Transverse colon (tissue), 4 donors: ENCODE measurements around the gene CCDC63. TPM values are rescaled to one million over a fixed set of nuclear protein-coding genes. Genes with fewer than 3 reads are reported as not detected.

Experiments used
- DNase-seq: peaks from one replicate; pipeline ENCODE4 v3.0.0-alpha.2; 2019
- H3K27ac ChIP-seq, 4 donors: fragments of 200-600 bp; sonication (generic); 2 replicates each; pipeline ENCODE4 v1.5.1; 2016 to 2018; ENCODE audit warnings: inconsistent platforms in 4 of 4
- H3K27me3 ChIP-seq: fragments of 200-600 bp; sonication (generic); 2 replicates; pipeline ENCODE4 v1.5.1; 2017; ENCODE audit warnings: inconsistent platforms
- H3K36me3 ChIP-seq, 4 donors: fragments of 200-600 bp; sonication (generic); 2 replicates each; pipeline ENCODE4 v1.5.1; 2017 to 2019; ENCODE audit warnings: inconsistent platforms in 4 of 4
- H3K4me1 ChIP-seq, 4 donors: fragments of 200-600 bp; sonication (generic); 2 replicates each; pipeline ENCODE4 v1.5.1; 2017 to 2020; ENCODE audit warnings: inconsistent platforms in 4 of 4
- H3K4me3 ChIP-seq, 4 donors: fragments of 200-600 bp; sonication (generic); 1 replicate in 1 of 4; 2 replicates in 3 of 4; pipeline versions ENCODE4 v1.5.1 to v1.6.1; 2017 to 2019; ENCODE audit warnings: inconsistent platforms in 4 of 4
- H3K9me3 ChIP-seq, 2 donors: fragments of 200-600 bp; sonication (generic); 2 replicates each; pipeline ENCODE4 v1.5.1; 2017 to 2019; ENCODE audit warnings: inconsistent platforms in 2 of 2
- CTCF ChIP-seq, 5 experiments: fragments of 200-600 bp in 3 of 5; fragments of 450-650 bp in 2 of 5; sonication (generic) in 3 of 5; IDR thresholded peaks; 1 replicate in 2 of 5; 2 replicates in 3 of 5; pipeline ENCODE4 v1.5.1; 2016 to 2017; ENCODE audit warnings: antibody characterized with exemption in 5 of 5, inconsistent platforms in 3 of 5, mild to moderate bottlenecking in 2 of 5, moderate library complexity in 1 of 5
- EP300 ChIP-seq: sonication (generic); formaldehyde crosslinking; IDR thresholded peaks from one replicate; pipeline ENCODE4 v1.6.1; 2017; ENCODE audit warnings: antibody characterized with exemption, low read depth
- POLR2A ChIP-seq: fragments of 450-650 bp; IDR thresholded peaks from one replicate; pipeline ENCODE4 v1.6.1; 2016; ENCODE audit warnings: antibody characterized with exemption, mild to moderate bottlenecking, moderate library complexity
- POLR2AphosphoS5 ChIP-seq, 3 donors: sonication (generic); formaldehyde crosslinking; IDR thresholded peaks; one replicate each; pipeline ENCODE4 v1.6.1; 2016; ENCODE audit warnings: antibody characterized with exemption in 3 of 3
- WGBS, 2 donors: methylation state at CpG; one replicate each; pipeline ENCODE4 v1.1.5; 2018; ENCODE audit warnings: low coverage in 1 of 2; 5-methylcytosine and 5-hydroxymethylcytosine counted together
- in situ Hi-C, 4 donors: fragments of 200-750 bp; cut with MboI; loops; one replicate each; pipeline versions ENCODE4 v1.15.0 to v1.15.1; 2017; ENCODE audit warnings: low sequenced_read_pairs in 3 of 4, low pct_ligation_motif_present in 1 of 4, low pct_unique_long_range_greater_than_20kb in 1 of 4
- intact Hi-C: fragments of 100-400 bp; cut with DNase I; formaldehyde crosslinking; loops from one replicate; pipeline ENCODE4 v1.15.1; 2023; ENCODE audit warnings: low total_unique reads
- total RNA-seq, 4 donors: library from RNA; depleted of rRNA; stranded (reverse); fragments of >200 nt; gene quantifications; one replicate each; pipeline ENCODE4 v1.1.0, GENCODE V29; 2016

The CCDC63 gene
- total RNA-seq, 4 donors from 2014 or later = not detected

- Histone ChIP-seq H3K9me3 (no peaks in the 10 kb centered on the region), H3K27me3 (peaks cover 20% of the 10 kb centered on the region), H3K27ac (no peak overlapping the region), H3K4me1 (peaks cover 0 to 6% (median 0%) of the 10 kb centered on the region in 4 donors), H3K36me3 (no peaks in the 10 kb centered on the region), H3K4me3 (no peak overlapping the region)
- WGBS, 2 donors = 93 to 95% methylated on average over 8 to 16 of the region's 16 CpGs
- intact Hi-C loops = no loop called here
- TF ChIP-seq POLR2AphosphoS5 (IDR thresholded peaks at IDR 0.05) = no peak
- TF ChIP-seq POLR2A = no peak
- TF ChIP-seq CTCF (IDR thresholded peaks at IDR 0.05) = no peak
- TF ChIP-seq EP300 = no peak
- no peak for DNase-seq
- in situ Hi-C loops = loop anchor here in 2 of 4 donors (10.0 to 25.0 kb wide), 2 partner anchors 371 to 379 kb away; no protein-coding TSS in a partner anchor
Measured at GRCh38 chr12:110933326-110933974, 86.7 kb downstream of the CCDC63 start.

GRCh38 chr12:110934093-110934852 lies 87.5 kb downstream of the CCDC63 start:
- no peak for TF ChIP-seq POLR2AphosphoS5 (IDR thresholded peaks at IDR 0.05)
- TF ChIP-seq POLR2A = no peak
- TF ChIP-seq CTCF (IDR thresholded peaks at IDR 0.05) = no peak
- TF ChIP-seq EP300 = no peak
- intact Hi-C loops (no loop called here), in situ Hi-C loops (loop anchor here in 2 of 4 donors (10.0 to 25.0 kb wide), 2 partner anchors 371 to 378 kb away; no protein-coding TSS in a partner anchor)
- WGBS, 2 donors = 62 to 100% methylated on average over 1 to 3 of the region's 3 CpGs
- H3K4me3 ChIP-seq = no peak overlapping the region
- H3K27ac ChIP-seq = no peak overlapping the region
- H3K36me3 ChIP-seq = no peaks in the 10 kb centered on the region
- no peaks in the 10 kb centered on the region for H3K9me3 ChIP-seq
- peaks cover 0 to 6% (median 0%) of the 10 kb centered on the region in 4 donors for H3K4me1 ChIP-seq
- no peak for DNase-seq
- H3K27me3 ChIP-seq = peaks cover 20% of the 10 kb centered on the region

- Histone ChIP-seq H3K4me3 (no peak overlapping the region), H3K9me3 (no peaks in the 10 kb centered on the region), H3K4me1 (peaks cover 0 to 6% (median 0%) of the 10 kb centered on the region in 4 donors), H3K36me3 (no peaks in the 10 kb centered on the region), H3K27ac (no peak overlapping the region), H3K27me3 (peaks cover 24% of the 10 kb centered on the region)
- no peak for DNase-seq
- TF ChIP-seq CTCF (IDR thresholded peaks at IDR 0.05) (no peak), POLR2AphosphoS5 (IDR thresholded peaks at IDR 0.05) (no peak), EP300 (no peak), POLR2A (no peak)
- WGBS, 2 donors = 91 to 100% methylated on average over 4 of the region's 4 CpGs
- in situ Hi-C loops (loop anchor here in 2 of 4 donors (10.0 to 25.0 kb wide), 2 partner anchors 369 to 377 kb away; no protein-coding TSS in a partner anchor), intact Hi-C loops (loop anchor here (5.0 kb wide), 1 partner anchor 377 kb away; no protein-coding TSS in a partner anchor)
Measured at GRCh38 chr12:110935588-110935987, 88.8 kb downstream of the CCDC63 start.
